OCI-LY7 (cell line): Measurements from ENCODE around the gene SLC45A1.

ENCODE experiments used
- CTCF ChIP-seq: fragments of 200-600 bp; sonication (generic); conservative IDR thresholded peaks from 2 replicates; pipeline ENCODE4 v1.5.1; 2014; ENCODE audit warnings: mild to moderate bottlenecking, antibody characterized with exemption, low read length, moderate library complexity, mixed read lengths
- EZH2phosphoT487 ChIP-seq: fragments of 200-600 bp; sonication (generic); IDR thresholded peaks from 2 replicates; pipeline ENCODE4 v1.6.1; 2018; ENCODE audit warnings: low read depth, borderline replicate concordance, mild to moderate bottlenecking, mixed run types, antibody characterized with exemption, low read length, moderate library complexity, mixed read lengths

- TF ChIP-seq CTCF (no peak), EZH2phosphoT487 (no peak)
Measured at GRCh38 chr1:8332806-8333205, 14.9 kb downstream of the SLC45A1 start.
